Glutamatergic neuron (in vitro differentiated cells): ENCODE data around the gene FRMD4B. TPM values are rescaled to one million over a fixed set of nuclear protein-coding genes. Genes with fewer than 3 reads are reported as not detected.

ENCODE experiments used
- DNase-seq: peaks from one replicate; pipeline ENCODE4 v3.0.0; 2022
- H3K27ac Mint-ChIP-seq: one replicate; pipeline ENCODE4 v1.8.0; 2020; ENCODE audit warnings: mild to moderate bottlenecking, mixed read lengths, inconsistent platforms; ENCODE audit not compliant: unreplicated experiment
- H3K27me3 Mint-ChIP-seq: one replicate; pipeline ENCODE4 v1.8.0; 2020; ENCODE audit warnings: mild to moderate bottlenecking, moderate library complexity, mixed read lengths, inconsistent platforms; ENCODE audit not compliant: unreplicated experiment
- H3K36me3 Mint-ChIP-seq: one replicate; pipeline ENCODE4 v1.8.0; 2020; ENCODE audit warnings: mild to moderate bottlenecking, mixed read lengths, inconsistent platforms; ENCODE audit not compliant: unreplicated experiment
- H3K4me1 Mint-ChIP-seq: one replicate; pipeline ENCODE4 v1.8.0; 2020; ENCODE audit warnings: mild to moderate bottlenecking, low read depth, mixed read lengths, inconsistent platforms; ENCODE audit not compliant: unreplicated experiment
- H3K4me3 Mint-ChIP-seq: one replicate; pipeline ENCODE4 v1.8.0; 2020; ENCODE audit warnings: mild to moderate bottlenecking, mixed read lengths, inconsistent platforms; ENCODE audit not compliant: unreplicated experiment
- H3K9me3 Mint-ChIP-seq: one replicate; pipeline ENCODE4 v1.8.0; 2020; ENCODE audit warnings: mild to moderate bottlenecking, moderate library complexity, mixed read lengths, inconsistent platforms; ENCODE audit not compliant: unreplicated experiment
- CTCF ChIP-seq: fragments of 200-600 bp; sonication (generic); IDR thresholded peaks from one replicate; pipeline ENCODE4 v1.5.0; 2021; ENCODE audit not compliant: partially characterized antibody, unreplicated experiment
- total RNA-seq: library from RNA; stranded (reverse); fragmentation: NEBNext Ultra II Directional; extraction: Animal tissue kit (Norgen Biotek cat#: 25700); gene quantifications from one replicate; pipeline ENCODE4 v1.2.1, GENCODE V29; 2021; ENCODE audit not compliant: unreplicated experiment

Gene FRMD4B
- total RNA-seq, 1 donor from 2014 or later = 3.9 TPM

- Mint-ChIP-seq H3K9me3 (no peaks in the 10 kb centered on the region), H3K4me1 (no peaks in the 10 kb centered on the region), H3K4me3 (no peak overlapping the region), H3K27ac (no peak overlapping the region), H3K36me3 (no peaks in the 10 kb centered on the region), H3K27me3 (no peaks in the 10 kb centered on the region)
- no peak for TF ChIP-seq CTCF
- no peak for DNase-seq
These were observed 35.1 kb upstream of the FRMD4B start for GRCh38 chr3:69420781-69421520.

GRCh38 chr3:69419276-69419675 is 33.4 kb upstream of the FRMD4B start:
- Mint-ChIP-seq H3K27ac (no peak overlapping the region), H3K27me3 (no peaks in the 10 kb centered on the region), H3K36me3 (no peaks in the 10 kb centered on the region), H3K4me3 (no peak overlapping the region), H3K4me1 (no peaks in the 10 kb centered on the region), H3K9me3 (no peaks in the 10 kb centered on the region)
- no peak for DNase-seq
- TF ChIP-seq CTCF = no peak

GRCh38 chr3:69417541-69418078 is 31.7 kb upstream of the FRMD4B start:
- Mint-ChIP-seq H3K36me3 (no peaks in the 10 kb centered on the region), H3K27ac (no peak overlapping the region), H3K27me3 (no peaks in the 10 kb centered on the region), H3K4me3 (no peak overlapping the region), H3K9me3 (no peaks in the 10 kb centered on the region), H3K4me1 (no peaks in the 10 kb centered on the region)
- no peak for DNase-seq
- no peak for TF ChIP-seq CTCF

GRCh38 chr3:69413551-69414207 is 27.8 kb upstream of the FRMD4B start:
- H3K27ac Mint-ChIP-seq = no peak overlapping the region
- no peak overlapping the region for H3K4me3 Mint-ChIP-seq
- no peak for DNase-seq
- H3K27me3 Mint-ChIP-seq = no peaks in the 10 kb centered on the region
- no peaks in the 10 kb centered on the region for H3K36me3 Mint-ChIP-seq
- H3K4me1 Mint-ChIP-seq = no peaks in the 10 kb centered on the region
- no peak for TF ChIP-seq CTCF
- H3K9me3 Mint-ChIP-seq = no peaks in the 10 kb centered on the region

- no peak for TF ChIP-seq CTCF
- Mint-ChIP-seq H3K9me3 (no peaks in the 10 kb centered on the region), H3K27ac (no peak overlapping the region), H3K4me1 (peaks cover 1% of the 10 kb centered on the region), H3K36me3 (no peaks in the 10 kb centered on the region), H3K27me3 (no peaks in the 10 kb centered on the region), H3K4me3 (no peak overlapping the region)
- DNase-seq = no peak
These were observed 25.5 kb upstream of the FRMD4B start for GRCh38 chr3:69411346-69411745.
